Heart right ventricle (tissue), 16 donors: Measurements from ENCODE around the gene IQCC. TPM values are rescaled to one million over a fixed set of nuclear protein-coding genes. Genes with fewer than 3 reads are reported as not detected.

ENCODE experiments used
- ATAC-seq, 8 donors: fragments of 200-7000 bp; cut with Tn5 transposase; one replicate each; pipeline ENCODE4 v1.9.1; 2020; ENCODE audit warnings: mild to moderate bottlenecking in 8 of 8, moderate library complexity in 8 of 8, moderate number of reproducible peaks in 1 of 8
- DNase-seq, 2 donors: peaks; one replicate each; pipeline ENCODE4 v3.0.0-alpha.2; 2020
- H3K27ac ChIP-seq, 10 donors: fragments of 200-600 bp; sonication (generic) in 2 of 10; one replicate each; pipeline versions ENCODE4 v1.5.0 to v1.8.0; 2020 to 2022; ENCODE audit warnings: mild to moderate bottlenecking in 3 of 10
- H3K27me3 ChIP-seq, 7 donors: fragments of 200-600 bp; one replicate each; pipeline ENCODE4 v1.8.0; 2021 to 2022; ENCODE audit warnings: mild to moderate bottlenecking in 2 of 7
- H3K36me3 ChIP-seq, 9 donors: fragments of 200-600 bp; sonication (generic) in 1 of 9; one replicate each; pipeline versions ENCODE4 v1.5.0 to v1.8.0; 2020 to 2022; ENCODE audit warnings: mild to moderate bottlenecking in 2 of 9
- H3K4me1 ChIP-seq, 9 donors: fragments of 200-600 bp; sonication (generic) in 1 of 9; one replicate each; pipeline versions ENCODE4 v1.5.0 to v1.8.0; 2020 to 2022; ENCODE audit warnings: mild to moderate bottlenecking in 4 of 9
- H3K4me3 ChIP-seq, 10 donors: fragments of 200-600 bp; sonication (generic) in 2 of 10; one replicate each; pipeline versions ENCODE4 v1.5.0 to v1.8.0; 2020 to 2022; ENCODE audit warnings: mild to moderate bottlenecking in 7 of 10, moderate library complexity in 2 of 10
- H3K9me3 ChIP-seq, 11 donors: fragments of 200-600 bp in 10 of 11; sonication (generic) in 2 of 11; one replicate each; pipeline versions ENCODE4 v1.5.0 to v1.8.0; 2013 to 2022; ENCODE audit warnings: mild to moderate bottlenecking in 2 of 11, control low read depth in 1 of 11, moderate library complexity in 1 of 11
- WGBS, 2 donors: extraction: QIAGEN DNeasy Blood & Tissue Kit; methylation state at CpG; one replicate each; pipeline ENCODE4 v1.1.7; 2013; ENCODE audit warnings: inconsistent platforms in 1 of 2; 5-methylcytosine and 5-hydroxymethylcytosine counted together
- intact Hi-C, 10 donors: fragments of 100-400 bp; cut with DNase I; formaldehyde crosslinking; loops; one replicate each; pipeline versions ENCODE4 v1.11.1 to v1.14.2; 2022
- polyA plus RNA-seq, 2 donors: library from polyadenylated mRNA; stranded (reverse); fragments of 200-250 nt; gene quantifications; one replicate each; pipeline ENCODE4 v1.2.3, GENCODE V29; 2013
- total RNA-seq, 10 donors: library from RNA; stranded (reverse); fragmentation: NEBNext Ultra II Directional in 3 of 10; extraction: Animal tissue kit (Norgen Biotek cat#: 25700) in 3 of 10; gene quantifications; one replicate each; pipeline versions ENCODE4 v1.2.1 to v1.2.4, GENCODE V29; 2021 to 2023
- TF ChIP-seq, protein P1 (sequence below), 9 donors: fragments of 200-600 bp; sonication (generic) in 2 of 9; IDR thresholded peaks; one replicate each; pipeline versions ENCODE4 v1.5.0 to v1.8.0; 2021 to 2022; ENCODE audit warnings: antibody characterized with exemption in 9 of 9, mild to moderate bottlenecking in 5 of 9, moderate library complexity in 1 of 9
- donor health status: Arrhythmogenic right ventricular cardiomyopathy.
- donor health status: ischemic (EF 13 %, LVEDD 7.1; RV severe dilation, severe dysfunction).
- donor health status: healthy with polysubstance abuse.
- donor health status: DM: no; HTN: yes; CAD: no.
- donor health status: DM: no; HTN: no; CAD: no.
- donor health status: ischemic (EF 25% LVEDD 6.9; RV normal size, moderate dysfunction).
- donor health status: ischemic (EF 25% LVEDD 5.7; RV mildly dilated, moderate dysfunction).
- donor health status: healthy.
- donor health status: DM: yes; HTN: yes; CAD: no.
- donor health status: Ischemic cardiomyopathy.
- donor health status: ischemic (EF 35%, LVEDD 5.7; RV mildly dilated, moderate dysfunction).
- donor health status: nonischemic (EF 11% LVEDD 7.7; RV severe dilation, severe dysfunction).
- donor health status: DM: yes; HTN: yes; CAD: no.
- donor health status: PGD.
- donor health status: ischemic (EF 29% LVEDD 5.4; RV normal size, mild dysfunction).
- donor health status: nonischemic (EF 23%, LVEDD 6.1; RV moderate dilation, normal function).

The IQCC gene
- total and polyA plus RNA-seq, 12 donors, result 0.34 to 2.0 (median 0.90) TPM

DNA sequence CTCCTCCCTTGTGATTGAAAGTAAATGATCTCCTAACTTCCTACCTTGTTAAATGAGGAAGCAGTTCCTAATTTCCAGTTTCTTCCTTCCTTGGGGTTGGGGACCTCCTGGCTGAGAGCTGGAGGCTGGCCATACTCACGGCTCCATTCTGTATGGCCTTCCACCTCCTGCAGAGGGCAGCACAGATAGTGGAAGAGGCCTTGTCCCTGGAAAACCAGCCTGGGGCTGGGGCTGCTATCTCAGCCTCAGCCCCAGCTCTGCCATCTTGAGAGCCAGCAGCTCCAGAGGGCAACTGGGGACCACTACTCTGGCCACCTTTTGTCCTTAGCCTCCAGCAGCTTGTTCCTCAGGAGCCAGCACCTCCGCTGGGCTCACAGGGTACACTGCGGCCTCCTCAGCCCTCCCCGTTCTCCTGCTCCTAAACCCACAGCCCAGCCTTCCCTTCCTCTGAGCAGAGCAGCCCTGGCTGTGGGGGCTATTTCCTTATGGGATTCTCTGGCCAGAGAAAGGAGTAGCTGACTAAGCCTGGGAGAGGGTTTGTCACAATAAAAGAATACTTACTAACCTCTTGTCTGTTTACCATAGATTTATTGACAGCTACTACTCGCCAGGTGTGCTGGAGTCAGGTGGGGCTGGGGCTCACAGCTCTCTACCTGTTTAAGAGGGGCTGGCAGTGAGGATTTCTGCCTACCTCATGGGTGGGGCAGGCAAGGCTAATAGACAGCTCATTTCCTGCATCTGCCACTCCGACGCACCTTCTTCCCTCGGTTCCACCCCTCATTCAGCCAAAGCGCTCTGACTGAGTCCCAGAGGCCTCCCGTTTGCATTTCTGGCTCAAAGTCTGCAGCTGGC lies 10.4 kb downstream of the IQCC start:
- Histone ChIP-seq H3K4me1 (peaks cover 2 to 20% (median 9%) of the 10 kb centered on the region in 9 donors), H3K9me3 (no peaks in the 10 kb centered on the region), H3K4me3 (no peak overlapping the region), H3K27ac (peak overlapping the region in 5 of 10 donors; percentile 11 to 41 (median 19)), H3K36me3 (peaks cover 0 to 80% (median 14%) of the 10 kb centered on the region in 9 donors), H3K27me3 (no peaks in the 10 kb centered on the region)
- ATAC-seq, result peak; percentile 65 to 85 (median 78)
- TF ChIP-seq, protein P1, sequence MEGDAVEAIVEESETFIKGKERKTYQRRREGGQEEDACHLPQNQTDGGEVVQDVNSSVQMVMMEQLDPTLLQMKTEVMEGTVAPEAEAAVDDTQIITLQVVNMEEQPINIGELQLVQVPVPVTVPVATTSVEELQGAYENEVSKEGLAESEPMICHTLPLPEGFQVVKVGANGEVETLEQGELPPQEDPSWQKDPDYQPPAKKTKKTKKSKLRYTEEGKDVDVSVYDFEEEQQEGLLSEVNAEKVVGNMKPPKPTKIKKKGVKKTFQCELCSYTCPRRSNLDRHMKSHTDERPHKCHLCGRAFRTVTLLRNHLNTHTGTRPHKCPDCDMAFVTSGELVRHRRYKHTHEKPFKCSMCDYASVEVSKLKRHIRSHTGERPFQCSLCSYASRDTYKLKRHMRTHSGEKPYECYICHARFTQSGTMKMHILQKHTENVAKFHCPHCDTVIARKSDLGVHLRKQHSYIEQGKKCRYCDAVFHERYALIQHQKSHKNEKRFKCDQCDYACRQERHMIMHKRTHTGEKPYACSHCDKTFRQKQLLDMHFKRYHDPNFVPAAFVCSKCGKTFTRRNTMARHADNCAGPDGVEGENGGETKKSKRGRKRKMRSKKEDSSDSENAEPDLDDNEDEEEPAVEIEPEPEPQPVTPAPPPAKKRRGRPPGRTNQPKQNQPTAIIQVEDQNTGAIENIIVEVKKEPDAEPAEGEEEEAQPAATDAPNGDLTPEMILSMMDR (IDR thresholded peaks at IDR 0.05), result peak; percentile 41 to 85 (median 78)
- intact Hi-C loops, result loop anchor here in 3 of 10 donors (10.0 kb wide), 3 partner anchors 99 to 179 kb away; partner anchors contain the start of gene BSDC1 (in 1 of the 3)
- DNase-seq, result peak; percentile 44 to 58
- WGBS, 2 donors, result 70 to 81% methylated on average over 10 of the region's 10 CpGs

- Histone ChIP-seq H3K4me3 (no peak overlapping the region), H3K4me1 (peaks cover 2 to 27% (median 16%) of the 10 kb centered on the region in 9 donors), H3K27ac (no peak overlapping the region), H3K36me3 (peaks cover 0 to 80% (median 14%) of the 10 kb centered on the region in 9 donors), H3K27me3 (no peaks in the 10 kb centered on the region), H3K9me3 (no peaks in the 10 kb centered on the region)
- TF ChIP-seq, protein P1 (IDR thresholded peaks at IDR 0.05), result no peak
- 90 to 95% methylated on average over 5 of the region's 5 CpGs for WGBS, 2 donors
- ATAC-seq, result no peak
- intact Hi-C loops, result loop anchor here in 3 of 10 donors (10.0 kb wide), 3 partner anchors 98 to 178 kb away; partner anchors contain the start of gene BSDC1 (in 1 of the 3)
- no peak for DNase-seq
Measured at GRCh38 chr1:32216566-32216965, 11.1 kb downstream of the IQCC start.

DNA sequence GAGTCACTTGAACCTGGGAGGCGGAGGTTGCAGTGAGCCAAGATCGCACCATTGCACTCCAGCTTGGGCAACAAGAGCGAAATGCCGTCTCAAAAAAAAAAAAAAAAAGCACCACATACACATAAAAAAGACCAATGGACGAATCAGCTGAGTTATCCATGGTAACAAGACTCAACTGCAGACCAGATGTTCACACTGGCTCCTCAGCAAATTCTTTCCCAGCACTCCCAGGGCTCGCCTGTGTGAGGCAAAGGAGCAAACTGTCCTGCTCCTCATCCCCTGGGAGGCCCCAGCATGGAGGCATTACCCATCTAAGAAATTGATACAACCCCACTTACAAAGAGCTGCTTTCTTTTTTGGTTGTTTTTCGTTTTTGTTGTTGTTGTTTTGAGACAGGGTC lies 13.6 kb downstream of the IQCC start:
- DNase-seq, result no peak
- 91% methylated on average over 7 of the region's 7 CpGs for WGBS, 2 donors
- TF ChIP-seq, protein P1 (IDR thresholded peaks at IDR 0.05), result no peak
- Histone ChIP-seq H3K27ac (no peak overlapping the region), H3K36me3 (peaks cover 0 to 72% (median 17%) of the 10 kb centered on the region in 9 donors), H3K4me1 (peaks cover 7 to 43% (median 30%) of the 10 kb centered on the region in 9 donors), H3K4me3 (no peak overlapping the region), H3K9me3 (no peaks in the 10 kb centered on the region), H3K27me3 (no peaks in the 10 kb centered on the region)
- no peak for ATAC-seq
- intact Hi-C loops, result loop anchor here in 3 of 10 donors (10.0 kb wide), 3 partner anchors 96 to 176 kb away; partner anchors contain the start of gene BSDC1 (in 1 of the 3)

DNA sequence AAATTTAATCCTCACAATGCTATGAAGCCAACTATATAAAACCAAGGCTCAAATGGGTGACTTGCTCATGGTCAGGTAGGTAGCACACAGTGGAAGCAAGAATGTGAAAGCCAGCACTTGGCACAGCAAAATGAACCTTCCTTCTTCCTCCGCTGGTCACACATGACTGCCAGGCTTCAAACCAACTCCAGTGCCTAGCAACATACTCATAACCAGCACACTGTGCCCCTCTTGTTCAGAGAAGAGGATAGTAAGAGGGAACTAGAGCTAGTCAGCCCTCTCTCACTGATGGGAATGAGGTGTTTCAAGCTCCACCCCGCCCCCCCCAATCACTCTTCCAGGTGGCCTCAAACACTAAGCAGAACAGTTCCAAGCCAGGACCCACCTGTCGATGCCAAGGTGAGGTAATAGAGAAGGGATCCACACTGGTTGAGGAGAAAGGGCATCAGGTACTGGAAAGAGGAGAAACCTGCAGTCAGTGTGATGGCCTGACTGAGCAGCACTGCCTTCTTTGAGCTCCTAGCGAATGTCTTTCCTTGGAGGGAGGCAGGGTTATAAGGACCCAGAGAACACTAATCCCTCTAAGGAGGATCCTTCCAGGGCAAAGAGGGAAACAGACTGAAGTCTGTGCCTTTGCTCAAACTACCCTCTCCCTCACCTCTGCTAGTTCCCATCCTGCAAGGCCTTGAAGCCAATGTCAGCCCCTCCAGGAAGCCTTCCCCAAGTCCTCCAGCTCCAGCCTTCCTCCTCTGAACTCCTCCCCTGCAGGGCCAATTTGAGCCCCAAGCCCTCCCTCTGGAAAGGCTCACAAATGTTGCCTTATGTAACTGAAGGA lies 15.5 kb downstream of the IQCC start:
- H3K27me3 ChIP-seq, result no peaks in the 10 kb centered on the region
- intact Hi-C loops, result loop anchor here in 6 of 10 donors (5.0 to 10.0 kb wide), 3 partner anchors 91 to 104 kb away; no protein-coding TSS in a partner anchor
- peaks cover 0 to 72% (median 18%) of the 10 kb centered on the region in 9 donors for H3K36me3 ChIP-seq
- no peak for DNase-seq
- peaks cover 5 to 40% (median 28%) of the 10 kb centered on the region in 9 donors for H3K4me1 ChIP-seq
- TF ChIP-seq, protein P1 (IDR thresholded peaks at IDR 0.05), result no peak
- H3K27ac ChIP-seq, result peak overlapping the region in 7 of 10 donors; percentile 88 to 95 (median 91)
- 89 to 91% methylated on average over 4 of the region's 4 CpGs for WGBS, 2 donors
- no peaks in the 10 kb centered on the region for H3K9me3 ChIP-seq
- ATAC-seq, result no peak
- peak overlapping the region; percentile 65 to 94 (median 84) for H3K4me3 ChIP-seq
